ENCODE data around the gene CNTN5.
"Not testable (repeated sequence)": the region's sequence is repeated elsewhere in the genome, so short reads cannot be mapped to it uniquely, and the experiment has no call there.

CNTN5 gene

DNA sequence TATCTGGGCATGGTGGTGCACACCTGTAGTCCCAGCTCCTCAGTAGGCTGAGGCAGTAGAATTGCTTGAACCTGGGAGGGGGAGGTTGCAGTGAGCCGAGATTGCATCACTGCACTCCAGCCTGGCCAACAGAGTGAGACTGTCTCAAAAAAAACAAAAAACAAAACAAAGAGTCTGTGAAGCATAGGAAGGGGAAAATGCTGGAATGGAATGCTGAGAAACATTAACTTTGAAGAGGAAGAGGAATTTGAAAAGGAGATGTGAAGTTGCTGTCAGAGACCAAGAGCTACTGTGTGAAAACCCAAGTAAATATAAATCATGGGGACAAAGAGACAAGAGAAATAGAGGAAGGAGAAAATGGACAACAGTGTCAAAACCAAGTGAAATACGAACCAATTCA, 1211.3 kb downstream of the CNTN5 start (continued):
- TF ChIP-seq, protein P1, sequence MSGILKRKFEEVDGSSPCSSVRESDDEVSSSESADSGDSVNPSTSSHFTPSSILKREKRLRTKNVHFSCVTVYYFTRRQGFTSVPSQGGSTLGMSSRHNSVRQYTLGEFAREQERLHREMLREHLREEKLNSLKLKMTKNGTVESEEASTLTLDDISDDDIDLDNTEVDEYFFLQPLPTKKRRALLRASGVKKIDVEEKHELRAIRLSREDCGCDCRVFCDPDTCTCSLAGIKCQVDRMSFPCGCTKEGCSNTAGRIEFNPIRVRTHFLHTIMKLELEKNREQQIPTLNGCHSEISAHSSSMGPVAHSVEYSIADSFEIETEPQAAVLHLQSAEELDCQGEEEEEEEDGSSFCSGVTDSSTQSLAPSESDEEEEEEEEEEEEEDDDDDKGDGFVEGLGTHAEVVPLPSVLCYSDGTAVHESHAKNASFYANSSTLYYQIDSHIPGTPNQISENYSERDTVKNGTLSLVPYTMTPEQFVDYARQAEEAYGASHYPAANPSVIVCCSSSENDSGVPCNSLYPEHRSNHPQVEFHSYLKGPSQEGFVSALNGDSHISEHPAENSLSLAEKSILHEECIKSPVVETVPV (CRISPR knock-in tag; IDR thresholded peaks at IDR 0.05), result no peak
- TF ChIP-seq ZFP30 (CRISPR knock-in tag; IDR thresholded peaks at IDR 0.05) (no peak), TCF4 (CRISPR knock-in tag; IDR thresholded peaks at IDR 0.05; ENCODE audit: borderline replicate concordance) (no peak), RARB (CRISPR knock-in tag; IDR thresholded peaks at IDR 0.05) (no peak), ZC3H10 (CRISPR knock-in tag; IDR thresholded peaks at IDR 0.05) (no peak)

DNA sequence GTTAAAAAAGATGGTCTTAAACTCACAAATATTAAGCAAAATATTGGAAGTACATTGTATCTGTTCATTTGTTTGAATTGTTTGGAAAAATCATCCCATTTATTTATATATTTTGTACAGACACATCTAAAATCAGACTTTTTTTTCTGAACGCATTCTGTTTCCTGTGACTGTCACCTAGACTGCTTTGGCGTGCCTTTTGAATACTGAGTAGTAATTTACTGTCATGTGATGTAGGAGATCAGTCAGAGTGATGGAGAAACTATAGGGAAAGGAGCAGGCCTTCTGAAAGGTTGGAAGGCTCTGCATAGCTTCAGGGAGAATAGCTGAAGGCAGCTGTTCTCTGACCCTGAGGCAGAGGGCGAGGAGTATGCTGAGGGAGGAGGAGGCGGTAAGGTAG, 1214.3 kb downstream of the CNTN5 start:
- TF ChIP-seq TCF4 (CRISPR knock-in tag; IDR thresholded peaks at IDR 0.05; ENCODE audit: borderline replicate concordance), result no peak
- TF ChIP-seq, protein P2, sequence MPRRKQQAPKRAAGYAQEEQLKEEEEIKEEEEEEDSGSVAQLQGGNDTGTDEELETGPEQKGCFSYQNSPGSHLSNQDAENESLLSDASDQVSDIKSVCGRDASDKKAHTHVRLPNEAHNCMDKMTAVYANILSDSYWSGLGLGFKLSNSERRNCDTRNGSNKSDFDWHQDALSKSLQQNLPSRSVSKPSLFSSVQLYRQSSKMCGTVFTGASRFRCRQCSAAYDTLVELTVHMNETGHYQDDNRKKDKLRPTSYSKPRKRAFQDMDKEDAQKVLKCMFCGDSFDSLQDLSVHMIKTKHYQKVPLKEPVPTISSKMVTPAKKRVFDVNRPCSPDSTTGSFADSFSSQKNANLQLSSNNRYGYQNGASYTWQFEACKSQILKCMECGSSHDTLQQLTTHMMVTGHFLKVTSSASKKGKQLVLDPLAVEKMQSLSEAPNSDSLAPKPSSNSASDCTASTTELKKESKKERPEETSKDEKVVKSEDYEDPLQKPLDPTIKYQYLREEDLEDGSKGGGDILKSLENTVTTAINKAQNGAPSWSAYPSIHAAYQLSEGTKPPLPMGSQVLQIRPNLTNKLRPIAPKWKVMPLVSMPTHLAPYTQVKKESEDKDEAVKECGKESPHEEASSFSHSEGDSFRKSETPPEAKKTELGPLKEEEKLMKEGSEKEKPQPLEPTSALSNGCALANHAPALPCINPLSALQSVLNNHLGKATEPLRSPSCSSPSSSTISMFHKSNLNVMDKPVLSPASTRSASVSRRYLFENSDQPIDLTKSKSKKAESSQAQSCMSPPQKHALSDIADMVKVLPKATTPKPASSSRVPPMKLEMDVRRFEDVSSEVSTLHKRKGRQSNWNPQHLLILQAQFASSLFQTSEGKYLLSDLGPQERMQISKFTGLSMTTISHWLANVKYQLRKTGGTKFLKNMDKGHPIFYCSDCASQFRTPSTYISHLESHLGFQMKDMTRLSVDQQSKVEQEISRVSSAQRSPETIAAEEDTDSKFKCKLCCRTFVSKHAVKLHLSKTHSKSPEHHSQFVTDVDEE (CRISPR knock-in tag; IDR thresholded peaks at IDR 0.05), result no peak
- no peak for TF ChIP-seq ARNTL (CRISPR knock-in tag; IDR thresholded peaks at IDR 0.05; ENCODE audit: borderline replicate concordance, low read depth)
- no peak for ATAC-seq

DNA sequence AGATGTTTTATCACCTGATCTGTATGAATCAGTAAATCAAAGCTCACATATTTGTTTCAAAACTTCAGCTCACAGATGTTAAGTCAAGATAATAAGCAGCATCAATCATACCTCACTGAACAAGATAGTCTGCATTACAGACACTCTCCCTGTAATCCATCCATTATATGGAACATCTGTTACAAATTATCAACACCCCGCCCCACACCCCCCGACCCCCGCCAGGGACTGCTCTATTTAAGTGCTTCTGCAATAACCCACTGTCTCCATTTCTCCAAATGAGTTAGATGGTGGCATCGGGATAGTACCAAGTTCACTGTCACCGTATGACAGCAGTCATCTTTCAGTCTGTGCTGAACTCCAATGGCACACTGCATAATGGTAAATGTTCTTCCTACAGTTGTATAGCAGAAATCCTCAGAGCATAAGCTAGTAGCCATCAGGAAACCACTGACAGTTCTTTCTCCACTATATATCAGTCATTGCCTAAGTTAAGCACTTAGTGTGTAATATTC, 1219.3 kb downstream of the CNTN5 start:
- TF ChIP-seq ZNF565 (CRISPR knock-in tag; conservative IDR thresholded peaks at IDR 0.05; ENCODE audit: low read depth) (no peak), GLIS3 (CRISPR knock-in tag; IDR thresholded peaks at IDR 0.05) (no peak), RARB (CRISPR knock-in tag; IDR thresholded peaks at IDR 0.05) (no peak)
- TF ChIP-seq, protein P1 (CRISPR knock-in tag; IDR thresholded peaks at IDR 0.05), result no peak
- no peak for ATAC-seq

DNA sequence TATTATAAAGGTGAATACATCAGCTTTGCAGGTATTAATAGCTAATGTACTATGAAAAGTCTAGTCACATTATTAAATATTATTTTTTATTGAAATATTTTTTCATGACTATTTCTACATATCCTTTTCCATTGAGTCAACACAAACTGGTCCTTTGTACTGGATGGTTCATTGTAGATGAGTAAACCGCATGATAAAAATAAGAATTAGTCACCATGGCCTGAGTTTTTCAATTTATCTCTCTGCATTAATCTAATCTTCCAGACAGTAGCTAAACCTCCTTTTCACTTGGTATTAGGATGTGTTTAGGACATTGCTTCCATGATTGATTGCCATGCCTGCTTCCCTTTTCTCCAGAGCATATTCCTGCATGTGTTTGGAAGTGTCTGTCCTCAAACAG, 1227.0 kb downstream of the CNTN5 start:
- TF ChIP-seq SNAI2 (CRISPR knock-in tag; IDR thresholded peaks at IDR 0.05), result no peak
- TF ChIP-seq, protein P3, sequence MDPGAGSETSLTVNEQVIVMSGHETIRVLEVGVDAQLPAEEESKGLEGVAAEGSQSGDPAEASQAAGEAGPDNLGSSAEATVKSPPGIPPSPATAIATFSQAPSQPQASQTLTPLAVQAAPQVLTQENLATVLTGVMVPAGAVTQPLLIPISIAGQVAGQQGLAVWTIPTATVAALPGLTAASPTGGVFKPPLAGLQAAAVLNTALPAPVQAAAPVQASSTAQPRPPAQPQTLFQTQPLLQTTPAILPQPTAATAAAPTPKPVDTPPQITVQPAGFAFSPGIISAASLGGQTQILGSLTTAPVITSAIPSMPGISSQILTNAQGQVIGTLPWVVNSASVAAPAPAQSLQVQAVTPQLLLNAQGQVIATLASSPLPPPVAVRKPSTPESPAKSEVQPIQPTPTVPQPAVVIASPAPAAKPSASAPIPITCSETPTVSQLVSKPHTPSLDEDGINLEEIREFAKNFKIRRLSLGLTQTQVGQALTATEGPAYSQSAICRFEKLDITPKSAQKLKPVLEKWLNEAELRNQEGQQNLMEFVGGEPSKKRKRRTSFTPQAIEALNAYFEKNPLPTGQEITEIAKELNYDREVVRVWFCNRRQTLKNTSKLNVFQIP (CRISPR knock-in tag; IDR thresholded peaks at IDR 0.05; ENCODE audit: borderline replicate concordance, low read depth), result no peak
- TF ChIP-seq ZFP30 (CRISPR knock-in tag; IDR thresholded peaks at IDR 0.05), result no peak
- TF ChIP-seq, protein P2 (CRISPR knock-in tag; IDR thresholded peaks at IDR 0.05), result no peak

DNA sequence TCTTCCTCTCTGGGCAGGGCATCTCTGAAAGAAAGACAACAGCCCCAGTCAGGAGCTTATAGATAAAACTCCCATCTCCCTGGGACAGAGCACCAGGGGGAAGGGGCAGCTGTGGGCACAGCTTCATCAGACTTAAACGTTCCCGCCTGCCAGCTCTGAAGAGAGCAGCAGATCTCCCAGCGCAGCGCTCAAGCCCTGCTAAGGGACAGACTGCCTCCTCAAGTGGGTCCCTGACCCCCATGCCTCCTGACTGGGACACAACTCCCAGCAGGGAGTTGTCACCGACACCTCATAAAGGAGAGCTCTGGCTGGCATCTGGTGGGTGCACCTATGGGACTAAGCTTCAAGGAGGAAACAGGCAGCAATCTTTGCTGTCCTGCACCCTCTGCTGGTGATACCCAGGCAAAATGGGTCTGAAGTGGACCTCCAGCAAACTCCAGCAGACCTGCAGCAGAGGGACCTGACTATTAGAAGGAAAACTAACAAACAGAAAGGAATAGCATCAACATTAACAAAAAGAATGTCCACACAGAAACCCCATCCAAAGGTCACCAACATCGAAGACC, 1236.6 kb downstream of the CNTN5 start:
- not testable (repeated sequence) for ATAC-seq

More for the DNA sequence above, 1227.0 kb downstream of the CNTN5 start:
- ATAC-seq, result no peak

DNA sequence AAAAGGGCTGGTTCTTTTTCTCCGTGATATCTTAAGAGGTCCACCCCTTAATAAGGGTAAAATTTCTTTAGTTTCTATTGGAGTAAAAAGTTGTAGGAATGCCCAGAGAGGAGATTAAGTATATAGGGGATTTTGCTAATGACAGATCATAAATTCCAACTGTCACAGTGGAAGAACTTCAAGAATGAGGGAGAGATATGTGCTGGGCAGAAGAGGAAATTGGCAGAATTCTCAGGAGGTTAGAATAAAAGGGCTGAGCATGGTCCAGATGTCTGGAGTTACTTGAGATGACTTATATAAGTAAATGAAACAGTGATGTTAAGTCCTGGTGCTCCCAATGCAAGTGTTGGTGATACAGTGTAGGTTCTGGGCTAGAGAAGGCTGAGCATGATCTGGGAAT, 1248.8 kb downstream of the CNTN5 start:
- no peak for ATAC-seq
- TF ChIP-seq ZC3H10 (CRISPR knock-in tag; IDR thresholded peaks at IDR 0.05) (no peak), ESRRG (CRISPR knock-in tag; IDR thresholded peaks at IDR 0.05) (no peak), GLIS3 (CRISPR knock-in tag; IDR thresholded peaks at IDR 0.05) (no peak), BACH2 (CRISPR knock-in tag; IDR thresholded peaks at IDR 0.05; ENCODE audit: borderline replicate concordance) (no peak), ZFP30 (CRISPR knock-in tag; IDR thresholded peaks at IDR 0.05) (no peak), ZNF565 (CRISPR knock-in tag; conservative IDR thresholded peaks at IDR 0.05; ENCODE audit: low read depth) (no peak), OSR1 (CRISPR knock-in tag; IDR thresholded peaks at IDR 0.05) (no peak), TOX (CRISPR knock-in tag; IDR thresholded peaks at IDR 0.05; ENCODE audit: borderline replicate concordance) (no peak), SNAI2 (CRISPR knock-in tag; IDR thresholded peaks at IDR 0.05) (no peak), CSDC2 (CRISPR knock-in tag; IDR thresholded peaks at IDR 0.05) (no peak), ZNF70 (CRISPR knock-in tag; IDR thresholded peaks at IDR 0.05) (no peak)
- TF ChIP-seq, protein P1 (CRISPR knock-in tag; IDR thresholded peaks at IDR 0.05), result no peak
- TF ChIP-seq, protein P4, sequence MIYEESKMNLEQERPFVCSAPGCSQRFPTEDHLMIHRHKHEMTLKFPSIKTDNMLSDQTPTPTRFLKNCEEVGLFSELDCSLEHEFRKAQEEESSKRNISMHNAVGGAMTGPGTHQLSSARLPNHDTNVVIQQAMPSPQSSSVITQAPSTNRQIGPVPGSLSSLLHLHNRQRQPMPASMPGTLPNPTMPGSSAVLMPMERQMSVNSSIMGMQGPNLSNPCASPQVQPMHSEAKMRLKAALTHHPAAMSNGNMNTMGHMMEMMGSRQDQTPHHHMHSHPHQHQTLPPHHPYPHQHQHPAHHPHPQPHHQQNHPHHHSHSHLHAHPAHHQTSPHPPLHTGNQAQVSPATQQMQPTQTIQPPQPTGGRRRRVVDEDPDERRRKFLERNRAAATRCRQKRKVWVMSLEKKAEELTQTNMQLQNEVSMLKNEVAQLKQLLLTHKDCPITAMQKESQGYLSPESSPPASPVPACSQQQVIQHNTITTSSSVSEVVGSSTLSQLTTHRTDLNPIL (CRISPR knock-in tag; IDR thresholded peaks at IDR 0.05; ENCODE audit: low read depth), result no peak

All from SK-N-SH treated with all-trans-retinoic acid at 6 μM for 48 hours (cell line).